Natural killer cell (primary cell): Measurements from ENCODE around the gene TBCD. TPM values are rescaled to one million over a fixed set of nuclear protein-coding genes. Genes with fewer than 3 reads are reported as not detected.
A peak's percentile ranks its signal among the peaks of the same experiment; 100 is the strongest.

Experiments used
- ATAC-seq, 3 donors: fragments of 150-1000 bp in 2 of 3; fragments of 200-7000 bp in 1 of 3; cut with Tn5 transposase; 1 replicate in 1 of 3; 2 replicates in 2 of 3; pipeline ENCODE4 v1.10.0; 2021; ENCODE audit warnings: mild to moderate bottlenecking in 2 of 3, moderate library complexity in 2 of 3
- DNase-seq, 2 donors: peaks; one replicate each; pipeline versions ENCODE4 v3.0.0 to v3.0.0-alpha.2; 2013 to 2021; ENCODE audit warnings: mixed read lengths in 1 of 2
- H3K27ac ChIP-seq: one replicate; pipeline ENCODE4 v1.5.1; 2013; ENCODE audit warnings: mild to moderate bottlenecking, low read length
- H3K27me3 ChIP-seq: one replicate; pipeline ENCODE4 v1.6.1; 2013; ENCODE audit warnings: low read length; ENCODE audit not compliant: control insufficient read depth, insufficient read depth
- H3K36me3 ChIP-seq: one replicate; pipeline ENCODE4 v1.6.1; 2013; ENCODE audit warnings: low read length; ENCODE audit not compliant: control insufficient read depth, insufficient read depth
- H3K4me1 ChIP-seq: one replicate; pipeline ENCODE4 v1.6.1; 2013; ENCODE audit warnings: low read length; ENCODE audit not compliant: control insufficient read depth, insufficient read depth
- H3K4me3 ChIP-seq: one replicate; pipeline ENCODE4 v1.5.1; 2013; ENCODE audit warnings: low read length
- H3K9me3 ChIP-seq: one replicate; pipeline ENCODE4 v1.6.1; 2013; ENCODE audit warnings: low read length; ENCODE audit not compliant: control insufficient read depth, insufficient read depth
- H3K27ac Mint-ChIP-seq, 2 donors: one replicate each; pipeline ENCODE4 v1.8.0; 2022; ENCODE audit warnings: mild to moderate bottlenecking in 2 of 2, mixed read lengths in 2 of 2, moderate library complexity in 1 of 2
- H3K27me3 Mint-ChIP-seq, 2 donors: one replicate each; pipeline ENCODE4 v1.8.0; 2022; ENCODE audit warnings: low read depth in 2 of 2, mixed read lengths in 2 of 2
- H3K36me3 Mint-ChIP-seq: one replicate; pipeline ENCODE4 v1.8.0; 2022; ENCODE audit warnings: mixed read lengths
- H3K4me1 Mint-ChIP-seq, 2 donors: one replicate each; pipeline ENCODE4 v1.8.0; 2022; ENCODE audit warnings: mixed read lengths in 2 of 2
- H3K4me3 Mint-ChIP-seq: one replicate; pipeline ENCODE4 v1.8.0; 2022; ENCODE audit warnings: mild to moderate bottlenecking, moderate library complexity, mixed read lengths
- H3K9me3 Mint-ChIP-seq, 2 donors: one replicate each; pipeline ENCODE4 v1.8.0; 2022; ENCODE audit warnings: mixed read lengths in 2 of 2
- WGBS: methylation state at CpG from one replicate; pipeline ENCODE4 v1.1.7; 2013; ENCODE audit warnings: missing lambda C conversion rate; ENCODE audit not compliant: insufficient coverage; 5-methylcytosine and 5-hydroxymethylcytosine counted together
- intact Hi-C: fragments of 100-400 bp; cut with micrococcal nuclease; formaldehyde crosslinking; loops from one replicate; pipeline ENCODE4 v1.14.2; 2022
- total RNA-seq, 4 donors: library from RNA; stranded (reverse); fragments of 120-200 nt in 1 of 4; gene quantifications; one replicate each; pipeline versions ENCODE4 v1.2.3 to v1.2.4, GENCODE V29; 2013 to 2022
- TF ChIP-seq, protein P1 (sequence below): fragments of 200-600 bp; IDR thresholded peaks from one replicate; pipeline ENCODE4 v1.8.0; 2022; ENCODE audit warnings: antibody characterized with exemption

TBCD gene
- total RNA-seq, 3 donors from 2014 or later (not counting 1 experiment from before 2014, with no cell fraction given): 92.0 to 149 (median 132) TPM

- H3K4me3 ChIP-seq: no peak overlapping the region
- DNase-seq (peak; percentile 73 to 94), ATAC-seq (peak; percentile 76 to 88 (median 85))
- peak overlapping the region; percentile 59 for H3K27ac ChIP-seq
- Mint-ChIP-seq H3K9me3 (peaks cover 0 to under 1% of the 10 kb centered on the region in 2 donors), H3K27ac (peak overlapping the region; percentile 87 to 88), H3K4me3 (peak overlapping the region; percentile 83), H3K36me3 (no peaks in the 10 kb centered on the region), H3K4me1 (peaks cover 77 to 91% of the 10 kb centered on the region in 2 donors), H3K27me3 (peaks cover 0 to 10% of the 10 kb centered on the region in 2 donors)
- WGBS: 57% methylated on average over 39 of the region's 39 CpGs
- no peaks in the 10 kb centered on the region for H3K36me3 ChIP-seq
- intact Hi-C loops: loop anchor here (1.0 kb wide), 1 partner anchor 19 kb away; no protein-coding TSS in a partner anchor
- H3K4me1 ChIP-seq: peaks cover 88% of the 10 kb centered on the region
- H3K9me3 ChIP-seq: no peaks in the 10 kb centered on the region
- TF ChIP-seq, protein P1, sequence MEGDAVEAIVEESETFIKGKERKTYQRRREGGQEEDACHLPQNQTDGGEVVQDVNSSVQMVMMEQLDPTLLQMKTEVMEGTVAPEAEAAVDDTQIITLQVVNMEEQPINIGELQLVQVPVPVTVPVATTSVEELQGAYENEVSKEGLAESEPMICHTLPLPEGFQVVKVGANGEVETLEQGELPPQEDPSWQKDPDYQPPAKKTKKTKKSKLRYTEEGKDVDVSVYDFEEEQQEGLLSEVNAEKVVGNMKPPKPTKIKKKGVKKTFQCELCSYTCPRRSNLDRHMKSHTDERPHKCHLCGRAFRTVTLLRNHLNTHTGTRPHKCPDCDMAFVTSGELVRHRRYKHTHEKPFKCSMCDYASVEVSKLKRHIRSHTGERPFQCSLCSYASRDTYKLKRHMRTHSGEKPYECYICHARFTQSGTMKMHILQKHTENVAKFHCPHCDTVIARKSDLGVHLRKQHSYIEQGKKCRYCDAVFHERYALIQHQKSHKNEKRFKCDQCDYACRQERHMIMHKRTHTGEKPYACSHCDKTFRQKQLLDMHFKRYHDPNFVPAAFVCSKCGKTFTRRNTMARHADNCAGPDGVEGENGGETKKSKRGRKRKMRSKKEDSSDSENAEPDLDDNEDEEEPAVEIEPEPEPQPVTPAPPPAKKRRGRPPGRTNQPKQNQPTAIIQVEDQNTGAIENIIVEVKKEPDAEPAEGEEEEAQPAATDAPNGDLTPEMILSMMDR: no peak
- H3K27me3 ChIP-seq: no peaks in the 10 kb centered on the region
Measured at GRCh38 chr17:82882715-82883418, 131.0 kb downstream of the TBCD start.

- no peaks in the 10 kb centered on the region for H3K36me3 Mint-ChIP-seq
- H3K27ac Mint-ChIP-seq: peak overlapping the region; percentile 87 to 88
- 60% methylated on average over 23 of the region's 23 CpGs for WGBS
- ATAC-seq (peak in 2 of 3 donors; percentile 7 to 30), DNase-seq (peak in 1 of 2 donors; percentile 52)
- Histone ChIP-seq H3K4me3 (no peak overlapping the region), H3K27ac (no peak overlapping the region), H3K27me3 (no peaks in the 10 kb centered on the region), H3K36me3 (no peaks in the 10 kb centered on the region), H3K9me3 (no peaks in the 10 kb centered on the region), H3K4me1 (peaks cover 81% of the 10 kb centered on the region)
- peaks cover 0 to 2% of the 10 kb centered on the region in 2 donors for H3K9me3 Mint-ChIP-seq
- peaks cover 75 to 87% of the 10 kb centered on the region in 2 donors for H3K4me1 Mint-ChIP-seq
- TF ChIP-seq, protein P1: no peak
- H3K4me3 Mint-ChIP-seq: peak overlapping the region; percentile 83
- peaks cover 0 to 10% of the 10 kb centered on the region in 2 donors for H3K27me3 Mint-ChIP-seq
- intact Hi-C loops: no loop called here
Measured at GRCh38 chr17:82883419-82884031, 131.7 kb downstream of the TBCD start.

DNA sequence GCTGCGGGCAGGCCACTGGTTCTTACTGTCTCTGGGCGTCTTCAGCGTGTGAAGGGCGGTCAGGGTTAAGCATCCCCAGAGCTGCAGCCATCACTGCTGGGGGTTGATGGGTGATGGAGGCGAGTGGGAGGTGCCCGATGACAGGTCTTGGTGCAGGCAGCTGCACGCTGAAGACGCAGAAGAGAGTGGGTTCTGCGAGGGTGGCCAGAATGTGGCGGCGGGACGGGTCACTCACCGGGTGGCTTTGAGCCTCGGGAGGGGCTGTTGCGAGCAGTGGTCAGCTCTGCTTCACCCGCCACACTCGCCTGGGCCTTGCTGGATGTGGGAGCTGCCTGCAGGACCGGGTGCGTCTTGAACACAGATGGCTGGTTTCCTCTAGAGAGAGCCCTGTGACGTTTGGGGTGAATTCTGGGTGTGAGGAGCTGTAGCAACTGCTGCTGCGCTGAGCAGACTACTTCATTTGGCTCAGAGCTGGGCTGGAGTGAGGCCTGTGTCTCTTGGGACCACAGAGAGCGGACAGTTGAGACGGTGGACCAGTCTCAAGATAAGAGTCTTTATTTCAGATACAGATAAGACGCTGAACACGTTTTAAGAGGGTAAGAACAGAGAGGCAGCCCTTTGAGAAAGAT is 132.6 kb downstream of the TBCD start:
- TF ChIP-seq, protein P1: no peak
- DNase-seq: peak in 1 of 2 donors; percentile 68
- Histone ChIP-seq H3K36me3 (no peaks in the 10 kb centered on the region), H3K27ac (peak overlapping the region; percentile 60), H3K9me3 (no peaks in the 10 kb centered on the region), H3K4me1 (peaks cover 72% of the 10 kb centered on the region), H3K4me3 (no peak overlapping the region), H3K27me3 (no peaks in the 10 kb centered on the region)
- Mint-ChIP-seq H3K4me3 (peak overlapping the region; percentile 83), H3K27ac (peak overlapping the region; percentile 87 to 88), H3K9me3 (peaks cover 0 to 2% of the 10 kb centered on the region in 2 donors), H3K27me3 (peaks cover 0 to 7% of the 10 kb centered on the region in 2 donors), H3K4me1 (peaks cover 66 to 77% of the 10 kb centered on the region in 2 donors), H3K36me3 (no peaks in the 10 kb centered on the region)
- ATAC-seq: no peak
- WGBS: 74% methylated on average over 25 of the region's 25 CpGs
- intact Hi-C loops: no loop called here
